Ascending aorta (tissue), 2 donors: Measurements from ENCODE around the gene ENOX2. TPM values are rescaled to one million over a fixed set of nuclear protein-coding genes. Genes with fewer than 3 reads are reported as not detected.

Experiments
- DNase-seq, 2 donors: peaks; one replicate each; pipeline ENCODE4 v3.0.0-alpha.2; 2019; ENCODE audit warnings: low spot score in 2 of 2
- H3K27ac ChIP-seq, 2 donors: fragments of 200-600 bp; sonication (generic); one replicate each; pipeline ENCODE4 v1.5.1; 2016 to 2017; ENCODE audit warnings: mild to moderate bottlenecking in 1 of 2
- H3K27me3 ChIP-seq: fragments of 200-600 bp; sonication (generic); one replicate; pipeline ENCODE4 v1.5.1; 2017
- H3K36me3 ChIP-seq, 2 donors: fragments of 200-600 bp; sonication (generic); one replicate each; pipeline ENCODE4 v1.5.1; 2016
- H3K4me1 ChIP-seq, 2 donors: fragments of 200-600 bp; sonication (generic); one replicate each; pipeline ENCODE4 v1.5.1; 2016 to 2017; ENCODE audit warnings: mild to moderate bottlenecking in 1 of 2
- H3K4me3 ChIP-seq, 2 donors: fragments of 200-600 bp; sonication (generic); one replicate each; pipeline ENCODE4 v1.5.1; 2016 to 2017; ENCODE audit warnings: mild to moderate bottlenecking in 1 of 2
- H3K9me3 ChIP-seq, 2 donors: fragments of 200-600 bp; sonication (generic); one replicate each; pipeline ENCODE4 v1.5.1; 2016
- CTCF ChIP-seq, 3 experiments: fragments of 200-600 bp in 2 of 3; fragments of 450-650 bp in 1 of 3; sonication (generic) in 2 of 3; IDR thresholded peaks; one replicate each; pipeline ENCODE4 v1.5.1; 2016 to 2019; ENCODE audit warnings: antibody characterized with exemption in 3 of 3, mild to moderate bottlenecking in 1 of 3, moderate library complexity in 1 of 3
- intact Hi-C: fragments of 100-400 bp; cut with DNase I; formaldehyde crosslinking; loops from one replicate; pipeline ENCODE4 v1.15.1; 2023
- total RNA-seq: library from RNA; depleted of rRNA; stranded (reverse); fragments of >200 nt; gene quantifications from one replicate; pipeline ENCODE4 v1.1.0, GENCODE V29; 2016

The ENOX2 gene
- total RNA-seq, 1 donor from 2014 or later: 2.0 TPM

- TF ChIP-seq CTCF (IDR thresholded peaks at IDR 0.05): no peak
- DNase-seq: no peak
- H3K4me3 ChIP-seq: no peak overlapping the region
Measured at GRCh38 chrX:130607431-130607830, 295.6 kb downstream of the ENOX2 start.

GRCh38 chrX:130606425-130606824, 296.6 kb downstream of the ENOX2 start:
- H3K27me3 ChIP-seq: no peaks in the 10 kb centered on the region
- H3K36me3 ChIP-seq: no peaks in the 10 kb centered on the region
- no peak overlapping the region for H3K27ac ChIP-seq
- no peak overlapping the region for H3K4me3 ChIP-seq
- no peaks in the 10 kb centered on the region for H3K4me1 ChIP-seq
- TF ChIP-seq CTCF (IDR thresholded peaks at IDR 0.05): no peak
- no peak for DNase-seq
- intact Hi-C loops: no loop called here
- no peaks in the 10 kb centered on the region for H3K9me3 ChIP-seq

More at GRCh38 chrX:130607431-130607830, 295.6 kb downstream of the ENOX2 start:
- H3K9me3 ChIP-seq: no peaks in the 10 kb centered on the region
- H3K4me1 ChIP-seq: no peaks in the 10 kb centered on the region
- intact Hi-C loops: no loop called here
- H3K27me3 ChIP-seq: no peaks in the 10 kb centered on the region
- H3K27ac ChIP-seq: no peak overlapping the region
- no peaks in the 10 kb centered on the region for H3K36me3 ChIP-seq

GRCh38 chrX:130604882-130605281, 298.1 kb downstream of the ENOX2 start:
- H3K9me3 ChIP-seq: no peaks in the 10 kb centered on the region
- no peak for TF ChIP-seq CTCF (IDR thresholded peaks at IDR 0.05)
- H3K36me3 ChIP-seq: no peaks in the 10 kb centered on the region
- intact Hi-C loops: no loop called here
- no peak overlapping the region for H3K4me3 ChIP-seq
- DNase-seq: no peak
- no peaks in the 10 kb centered on the region for H3K4me1 ChIP-seq
- no peaks in the 10 kb centered on the region for H3K27me3 ChIP-seq
- H3K27ac ChIP-seq: no peak overlapping the region

GRCh38 chrX:130594453-130594916, 308.5 kb downstream of the ENOX2 start:
- Histone ChIP-seq H3K36me3 (no peaks in the 10 kb centered on the region), H3K9me3 (no peaks in the 10 kb centered on the region), H3K4me3 (no peak overlapping the region), H3K27me3 (no peaks in the 10 kb centered on the region), H3K27ac (no peak overlapping the region), H3K4me1 (no peaks in the 10 kb centered on the region)
- TF ChIP-seq CTCF (IDR thresholded peaks at IDR 0.05): no peak
- no peak for DNase-seq
- intact Hi-C loops: no loop called here

GRCh38 chrX:130593911-130594310, 309.1 kb downstream of the ENOX2 start:
- DNase-seq: no peak
- no peak for TF ChIP-seq CTCF (IDR thresholded peaks at IDR 0.05)
- no peak overlapping the region for H3K27ac ChIP-seq
- no peaks in the 10 kb centered on the region for H3K27me3 ChIP-seq
- H3K4me3 ChIP-seq: no peak overlapping the region
- no peaks in the 10 kb centered on the region for H3K4me1 ChIP-seq
- no peaks in the 10 kb centered on the region for H3K9me3 ChIP-seq
- H3K36me3 ChIP-seq: no peaks in the 10 kb centered on the region
- intact Hi-C loops: no loop called here

GRCh38 chrX:130592204-130592603, 310.8 kb downstream of the ENOX2 start:
- no peak overlapping the region for H3K4me3 ChIP-seq
- no peak for TF ChIP-seq CTCF (IDR thresholded peaks at IDR 0.05)
- no peaks in the 10 kb centered on the region for H3K27me3 ChIP-seq
- no peak overlapping the region for H3K27ac ChIP-seq
- DNase-seq: no peak
- intact Hi-C loops: no loop called here
- no peaks in the 10 kb centered on the region for H3K36me3 ChIP-seq
- H3K9me3 ChIP-seq: no peaks in the 10 kb centered on the region
- H3K4me1 ChIP-seq: no peaks in the 10 kb centered on the region
